ENCODE data around the gene USP6NL. TPM values are rescaled to one million over a fixed set of nuclear protein-coding genes. Genes with fewer than 3 reads are reported as not detected.

USP6NL gene
- total RNA-seq, 1 experiment from 2014 or later, result 24.6 TPM

- no TSS peak for BruUV-seq (replicated peaks)
Observed at GRCh38 chr10:11450427-11450826, 161.0 kb downstream of the USP6NL start.

More at GRCh38 chr10:11450427-11450826, 161.0 kb downstream of the USP6NL start:
- RAD21 ChIA-PET (ENCODE audit: low non-redundant PET in 1 of 2, low total read pairs in 2 of 2, uncharacterized antibody in 2 of 2, unreplicated experiment in 2 of 2), result no interaction called here
- Histone ChIP-seq H3K9me3 (ENCODE audit: control insufficient read depth in 1 of 2, insufficient read depth in 1 of 2, low read depth in 1 of 2, low read length in 2 of 2) (no peaks in the 10 kb centered on the region), H3K36me3 (ENCODE audit: control insufficient read depth in 1 of 2, insufficient read depth in 2 of 2, low read length in 2 of 2) (no peaks in the 10 kb centered on the region), H3K9ac (ENCODE audit: low read length) (no peak overlapping the region), H3K4me3 (replicated peaks in 1 of 2; ENCODE audit: low read depth in 1 of 2, low read length in 2 of 2) (no peak overlapping the region), H2AFZ (ENCODE audit: low read depth, low read length, poor library complexity, severe bottlenecking) (no peak overlapping the region), H3K27ac (ENCODE audit: low read depth, low read length) (no peak overlapping the region), H3K79me2 (ENCODE audit: insufficient read depth, low read length) (no peaks in the 10 kb centered on the region), H4K20me1 (ENCODE audit: insufficient read depth) (no peaks in the 10 kb centered on the region), H3K27me3 (ENCODE audit: insufficient read depth, low read length) (peaks cover 17% of the 10 kb centered on the region; the same call in 1 of the 2 replicates), H3K4me1 (ENCODE audit: control insufficient read depth in 1 of 2, insufficient read depth in 2 of 2, low read length in 2 of 2) (no peaks in the 10 kb centered on the region), H3K9me2 (ENCODE audit: insufficient read depth) (no peaks in the 10 kb centered on the region), H3K4me2 (ENCODE audit: low read length) (no peak overlapping the region)
- TF ChIP-seq POLR2AphosphoS5 (IDR thresholded peaks at IDR 0.05; ENCODE audit: low read depth, low read length) (no peak), ELF1 (IDR thresholded peaks at IDR 0.05; ENCODE audit: borderline replicate concordance, low read depth) (no peak), POLR2A (IDR thresholded peaks at IDR 0.05; ENCODE audit: borderline replicate concordance, extremely low read depth, insufficient read depth, insufficient read length) (no peak), ZBTB33 (IDR thresholded peaks at IDR 0.05; ENCODE audit: extremely low read depth, insufficient replicate concordance, low read length) (no peak), EZH2phosphoT487 (IDR thresholded peaks at IDR 0.05; ENCODE audit: borderline replicate concordance) (no peak), TCF7L2 (IDR thresholded peaks at IDR 0.05; ENCODE audit: borderline replicate concordance, extremely low read depth, insufficient read depth, insufficient read length) (no peak), CEBPB (IDR thresholded peaks at IDR 0.05; ENCODE audit: low read depth) (no peak), SRF (IDR thresholded peaks at IDR 0.05; ENCODE audit: low read depth) (no peak), EZH2 (IDR thresholded peaks at IDR 0.05) (no peak), REST (IDR thresholded peaks at IDR 0.05; ENCODE audit: low read depth) (no peak), JUND (IDR thresholded peaks at IDR 0.05) (no peak), ATF3 (IDR thresholded peaks at IDR 0.05) (no peak)
- TF ChIP-seq, protein P1, sequence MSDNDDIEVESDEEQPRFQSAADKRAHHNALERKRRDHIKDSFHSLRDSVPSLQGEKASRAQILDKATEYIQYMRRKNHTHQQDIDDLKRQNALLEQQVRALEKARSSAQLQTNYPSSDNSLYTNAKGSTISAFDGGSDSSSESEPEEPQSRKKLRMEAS (IDR thresholded peaks at IDR 0.05), result no peak
- DNase-seq (ENCODE audit: low read depth, low spot score) (no peak), ATAC-seq (no peak)
- CTCF ChIA-PET, result no interaction called here
- POLR2A ChIA-PET, result no interaction called here
- intact Hi-C loops (cut with micrococcal nuclease), result no loop called here
